GM21381 (cell line): ENCODE results near the gene GIGYF1.

ENCODE experiments used
- ATAC-seq: cut with Tn5 transposase; IDR thresholded peaks from one replicate; pipeline ENCODE4 v1.9.1; 2021; ENCODE audit warnings: mild to moderate bottlenecking, moderate library complexity; ENCODE audit not compliant: unreplicated experiment

GIGYF1 gene

GRCh38 chr7:100640517-100641440 is 53.3 kb downstream of the GIGYF1 start:
- ATAC-seq = no peak

- no peak for ATAC-seq
Measured at GRCh38 chr7:100639995-100640516, 54.0 kb downstream of the GIGYF1 start.

GRCh38 chr7:100632951-100633717 is 60.9 kb downstream of the GIGYF1 start:
- ATAC-seq = peak; percentile 58

GRCh38 chr7:100630066-100630465 is 64.0 kb downstream of the GIGYF1 start:
- ATAC-seq = no peak
